WI38 (cell line): ENCODE measurements around the gene PGPEP1.
"Not testable (repeated sequence)": the region's sequence is repeated elsewhere in the genome, so short reads cannot be mapped to it uniquely, and the experiment has no call there.

ENCODE experiments used
- H3K4me3 ChIP-seq: 2 replicates; pipeline ENCODE4 v1.5.1; 2011; ENCODE audit warnings: low read depth, mild to moderate bottlenecking, control low read depth, low read length
- TF ChIP-seq, protein P1 (sequence below): IDR thresholded peaks from 2 replicates; pipeline ENCODE4 v1.5.1; 2012; ENCODE audit warnings: low read depth, mild to moderate bottlenecking, control low read depth, low read length

Gene PGPEP1

DNA sequence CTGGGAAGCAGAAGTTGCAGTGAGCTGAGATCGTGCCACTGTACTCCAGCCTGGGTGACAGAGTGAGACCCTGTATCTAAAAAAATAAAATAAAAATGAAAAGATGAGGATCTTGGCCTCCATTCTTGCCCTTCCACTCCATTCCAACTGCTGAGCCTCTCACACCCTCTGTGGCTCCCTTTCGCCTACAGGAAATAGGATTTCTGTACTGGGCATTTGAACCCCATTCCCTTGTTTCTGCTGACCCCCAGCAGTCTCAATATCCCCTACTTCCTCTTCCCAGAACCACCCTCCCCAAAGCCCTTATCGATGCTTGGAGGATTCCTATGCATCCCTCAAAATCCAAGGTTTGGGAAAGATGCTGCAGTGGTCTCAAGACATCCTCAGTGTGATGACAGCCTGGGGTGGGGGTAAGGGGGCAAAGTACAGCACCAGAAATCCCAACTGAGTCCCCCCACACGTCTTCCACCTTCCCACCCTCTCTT, 33.1 kb downstream of the PGPEP1 start:
- TF ChIP-seq, protein P1, sequence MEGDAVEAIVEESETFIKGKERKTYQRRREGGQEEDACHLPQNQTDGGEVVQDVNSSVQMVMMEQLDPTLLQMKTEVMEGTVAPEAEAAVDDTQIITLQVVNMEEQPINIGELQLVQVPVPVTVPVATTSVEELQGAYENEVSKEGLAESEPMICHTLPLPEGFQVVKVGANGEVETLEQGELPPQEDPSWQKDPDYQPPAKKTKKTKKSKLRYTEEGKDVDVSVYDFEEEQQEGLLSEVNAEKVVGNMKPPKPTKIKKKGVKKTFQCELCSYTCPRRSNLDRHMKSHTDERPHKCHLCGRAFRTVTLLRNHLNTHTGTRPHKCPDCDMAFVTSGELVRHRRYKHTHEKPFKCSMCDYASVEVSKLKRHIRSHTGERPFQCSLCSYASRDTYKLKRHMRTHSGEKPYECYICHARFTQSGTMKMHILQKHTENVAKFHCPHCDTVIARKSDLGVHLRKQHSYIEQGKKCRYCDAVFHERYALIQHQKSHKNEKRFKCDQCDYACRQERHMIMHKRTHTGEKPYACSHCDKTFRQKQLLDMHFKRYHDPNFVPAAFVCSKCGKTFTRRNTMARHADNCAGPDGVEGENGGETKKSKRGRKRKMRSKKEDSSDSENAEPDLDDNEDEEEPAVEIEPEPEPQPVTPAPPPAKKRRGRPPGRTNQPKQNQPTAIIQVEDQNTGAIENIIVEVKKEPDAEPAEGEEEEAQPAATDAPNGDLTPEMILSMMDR: no peak
- no peak overlapping the region for H3K4me3 ChIP-seq

DNA sequence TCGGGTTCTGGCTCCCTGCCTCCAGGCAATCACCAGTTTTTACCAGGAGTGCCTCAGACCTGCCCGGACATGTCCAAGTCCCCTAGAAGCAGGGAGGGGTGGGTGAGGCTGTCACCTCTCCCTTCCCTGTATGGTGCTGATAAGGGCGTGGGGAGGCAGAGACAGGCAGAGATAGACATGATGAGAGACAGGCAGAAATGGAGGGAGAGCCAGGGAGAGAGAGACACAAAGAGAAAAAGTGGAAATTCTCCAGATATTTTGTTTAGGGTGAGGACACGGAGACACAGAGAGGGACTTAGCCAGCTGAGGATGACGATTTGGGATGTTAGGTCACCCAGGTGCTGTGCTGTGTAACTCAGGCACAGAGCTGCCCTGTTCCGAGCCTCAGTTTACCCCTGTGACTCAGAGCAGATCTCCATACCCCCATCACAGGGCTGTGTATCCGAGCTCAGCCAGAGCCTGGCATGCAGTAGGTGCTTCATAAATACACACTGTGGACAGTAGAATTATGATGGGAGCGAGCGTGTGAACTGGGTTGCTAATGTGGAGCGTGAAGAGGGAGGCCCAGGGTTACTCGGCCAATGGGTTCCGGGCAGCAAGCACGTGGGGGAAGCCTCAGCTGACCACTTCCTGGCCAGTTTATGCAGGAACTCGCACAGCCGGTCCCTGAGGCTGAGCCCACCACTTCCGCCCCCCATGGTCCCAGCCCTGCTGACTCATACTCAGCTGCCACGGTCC, 33.7 kb downstream of the PGPEP1 start:
- no peak overlapping the region for H3K4me3 ChIP-seq
- TF ChIP-seq, protein P1: no peak

DNA sequence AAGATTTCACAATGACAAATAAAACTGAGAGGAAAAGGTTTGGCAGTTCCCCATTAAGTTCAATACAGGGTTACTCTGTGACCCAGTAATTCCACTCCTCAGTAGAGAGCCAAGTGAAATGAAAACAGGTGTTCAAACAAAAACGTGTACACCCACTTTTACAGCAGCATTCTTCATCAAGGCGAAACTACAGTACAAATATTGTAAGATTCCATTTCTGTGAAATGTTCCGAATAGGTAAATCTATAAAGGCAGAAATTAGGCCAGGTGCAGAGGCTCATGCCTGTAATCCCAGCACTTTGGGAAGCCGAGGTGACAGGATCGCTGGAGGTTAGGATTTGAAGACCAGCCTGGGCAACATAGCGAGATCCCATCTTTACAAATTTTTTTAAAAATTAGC, 36.6 kb downstream of the PGPEP1 start:
- no peak overlapping the region for H3K4me3 ChIP-seq
- TF ChIP-seq, protein P1: no peak

DNA sequence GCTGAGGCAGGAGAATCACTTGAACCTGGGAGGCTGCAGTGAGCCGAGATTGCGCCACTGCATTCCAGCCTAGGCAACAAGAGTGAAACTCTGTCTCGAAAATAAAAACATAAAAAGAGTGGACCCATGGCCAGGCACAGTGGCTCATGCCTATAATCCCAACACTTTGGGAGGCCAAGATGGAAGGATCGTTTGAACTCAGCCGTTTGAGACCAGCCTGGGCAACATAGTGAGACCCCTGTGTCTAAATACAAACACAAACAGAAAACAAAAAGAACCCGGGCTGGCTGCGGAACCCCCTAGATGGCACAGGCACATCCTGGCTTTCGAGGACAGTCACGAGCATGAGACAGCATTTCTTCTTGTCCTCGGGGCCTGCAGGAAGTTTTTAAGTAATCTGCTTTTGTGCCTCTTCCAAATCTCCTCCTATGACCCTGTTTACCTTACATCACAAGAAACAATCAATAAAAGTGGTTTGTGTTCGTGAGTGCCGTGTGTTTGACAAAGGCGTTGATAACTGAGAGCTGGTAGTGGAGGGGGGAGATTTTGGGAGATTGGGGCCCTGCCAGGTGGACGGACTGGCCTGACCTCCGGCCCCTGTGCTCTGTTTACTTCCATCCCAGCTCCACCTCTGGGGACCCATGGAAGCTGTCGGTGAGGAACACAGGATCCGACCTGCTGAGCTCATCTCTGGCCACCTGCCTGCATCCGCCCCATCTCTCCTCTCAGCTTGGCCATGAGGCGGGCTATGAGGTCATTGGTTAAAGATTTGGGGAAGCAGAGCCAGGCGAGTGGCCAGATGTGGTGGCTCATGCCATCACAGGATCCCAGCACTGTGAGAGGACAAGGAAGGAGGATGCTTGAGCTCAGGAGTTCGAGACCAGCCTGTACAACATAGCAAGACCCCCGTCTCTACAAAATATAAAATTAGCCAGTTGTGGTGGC, 39.7 kb downstream of the PGPEP1 start:
- no peak overlapping the region for H3K4me3 ChIP-seq
- TF ChIP-seq, protein P1: no peak

DNA sequence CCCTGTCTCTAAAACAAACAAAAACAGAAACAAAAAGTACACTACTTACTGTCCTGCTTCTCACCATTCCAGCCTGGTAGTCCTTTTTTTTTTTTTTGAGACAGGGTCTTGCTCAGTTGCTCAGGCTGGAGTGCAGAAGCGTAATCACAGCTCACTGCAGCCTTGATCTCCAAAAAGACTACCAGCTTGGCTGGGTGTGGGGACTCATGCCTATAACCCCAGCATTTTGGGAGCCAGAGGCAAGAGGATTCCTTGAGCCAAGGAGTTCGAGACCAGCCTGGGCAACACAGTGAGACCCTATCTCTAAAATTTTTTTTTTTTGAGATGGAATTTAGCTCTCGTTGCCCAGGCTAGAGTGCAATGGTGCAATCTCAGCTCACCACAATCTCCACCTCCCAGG, 40.4 kb downstream of the PGPEP1 start:
- TF ChIP-seq, protein P1: no peak
- no peak overlapping the region for H3K4me3 ChIP-seq

DNA sequence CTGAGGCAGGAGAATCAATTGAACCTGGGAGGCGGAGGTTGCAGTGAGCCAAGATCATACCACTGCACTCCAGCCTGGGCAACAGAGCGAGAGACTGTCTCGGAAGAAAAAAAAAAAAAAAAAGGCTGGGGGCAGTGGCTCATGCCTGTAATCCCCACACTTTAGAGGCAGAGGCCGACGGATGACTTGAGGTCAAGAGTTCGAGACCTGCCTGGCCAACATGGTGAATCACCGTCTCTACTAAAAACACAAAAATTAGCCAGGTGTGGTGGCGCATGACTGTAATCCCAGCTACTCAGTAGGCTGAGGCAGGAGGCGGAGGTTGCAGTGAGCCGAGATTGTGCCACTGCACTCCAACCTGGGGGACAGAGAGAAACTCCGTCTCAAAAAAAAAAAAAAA, 43.2 kb downstream of the PGPEP1 start:
- H3K4me3 ChIP-seq: not testable (repeated sequence)

DNA sequence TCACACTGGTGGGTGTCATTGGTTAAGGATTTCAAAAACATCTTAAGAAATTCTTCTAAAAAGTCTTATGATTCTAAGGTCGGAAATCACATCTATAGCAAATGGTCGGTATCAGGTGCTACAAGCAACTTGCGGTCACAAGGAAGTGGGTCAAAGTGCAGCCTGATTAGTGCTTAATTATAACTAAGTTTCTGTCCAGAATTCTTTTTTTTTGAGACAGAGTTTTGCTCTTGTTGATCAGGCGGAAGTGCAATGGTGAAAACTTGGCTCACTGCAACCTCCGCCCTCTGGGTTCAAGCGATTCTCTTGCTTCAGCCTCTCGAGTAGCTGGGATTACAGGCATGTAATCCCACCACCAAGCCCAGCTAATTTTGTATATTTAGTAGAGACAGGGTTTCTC, 44.4 kb downstream of the PGPEP1 start:
- H3K4me3 ChIP-seq: no peak overlapping the region
- TF ChIP-seq, protein P1: no peak
